ENCODE results near the gene TTC8.
"Not testable (repeated sequence)": the region's sequence is repeated elsewhere in the genome, so short reads cannot be mapped to it uniquely, and the experiment has no call there.

The TTC8 gene

GRCh38 chr14:88824314-88825077 is at the start of gene TTC8:
TTC8 (plus strand) TSS chr14:88824651; CDS start chr14:88824708, 57 bp downstream.
- peak; percentile 94 for DNase-seq

DNA sequence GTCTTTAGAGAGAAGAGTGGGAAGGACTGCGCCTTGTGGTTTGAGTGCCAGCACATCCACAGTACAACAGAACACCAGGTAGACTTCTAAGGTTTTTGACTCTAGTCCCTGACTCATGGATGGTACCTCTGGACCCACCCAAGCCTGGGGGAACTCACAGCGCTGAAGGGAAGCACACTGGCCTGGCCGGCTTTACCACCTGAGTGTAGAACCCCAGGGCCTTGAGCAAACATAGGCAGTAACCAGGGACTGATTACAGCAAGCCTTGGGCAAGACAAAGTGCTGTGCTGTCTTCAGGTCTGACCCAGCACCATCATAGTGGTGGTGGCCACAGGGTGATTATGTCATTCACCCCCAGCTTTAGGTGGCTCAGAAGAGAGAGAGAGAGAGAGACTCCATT is 48.9 kb upstream of the TTC8 start:
- DNase-seq, result no peak

GRCh38 chr14:88785911-88786310 is 38.5 kb upstream of the TTC8 start:
- no peak for DNase-seq

- no peak for DNase-seq
These were observed 37.7 kb upstream of the TTC8 start for GRCh38 chr14:88786715-88787114.

GRCh38 chr14:88789573-88789972 is 34.9 kb upstream of the TTC8 start:
- not testable (repeated sequence) for DNase-seq

GRCh38 chr14:88790501-88791251 is 33.8 kb upstream of the TTC8 start:
- no peak for DNase-seq

GRCh38 chr14:88791252-88791621 is 33.2 kb upstream of the TTC8 start:
- DNase-seq, result no peak

DNA sequence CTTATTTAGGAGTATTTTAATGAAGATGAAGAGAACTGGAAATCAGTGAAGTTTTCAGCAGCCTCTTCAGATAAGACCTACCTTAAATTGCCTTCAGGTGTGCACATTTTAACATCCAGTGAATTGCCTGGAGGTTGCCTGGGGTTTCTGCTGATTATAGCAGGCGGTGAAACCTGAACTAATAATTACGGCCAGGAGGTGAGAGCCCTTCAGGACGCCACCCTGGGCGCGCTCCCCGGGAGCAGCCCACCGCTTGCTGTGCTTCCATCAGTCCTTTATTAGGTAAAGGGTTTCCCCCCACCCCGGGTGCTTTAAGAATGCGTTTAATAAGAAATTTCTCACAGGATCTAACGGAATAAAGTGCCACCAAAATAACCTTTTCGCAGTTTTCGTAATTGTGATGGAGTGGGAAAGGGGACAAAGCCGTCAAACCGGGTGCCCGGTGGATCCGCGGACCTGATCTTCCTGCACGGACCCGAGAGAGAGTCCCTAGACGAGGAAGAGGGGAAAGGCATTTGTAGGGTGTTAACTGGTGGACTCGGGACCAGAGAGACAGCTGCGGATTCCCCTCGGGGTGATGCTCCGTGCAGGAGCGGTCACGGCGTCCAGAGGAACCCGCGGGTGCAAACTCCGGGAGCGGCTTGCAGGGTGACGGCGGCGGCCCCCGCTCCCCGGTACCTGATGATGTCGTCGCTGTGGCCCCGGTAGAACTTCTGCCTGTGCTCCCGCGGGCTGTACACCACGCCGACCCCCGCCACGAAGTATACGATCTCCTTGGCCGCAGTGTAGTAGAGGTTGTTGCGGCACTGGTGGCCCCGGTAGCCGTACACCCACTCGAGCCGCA is 32.6 kb upstream of the TTC8 start:
- DNase-seq, result peak; percentile 26

- peak; percentile 82 for DNase-seq
These were observed 31.8 kb upstream of the TTC8 start, which contains the start of gene EML5 for GRCh38 chr14:88792473-88793258. EML5 (minus strand) TSS chr14:88792953; CDS start chr14:88792503, 450 bp downstream.

DNA sequence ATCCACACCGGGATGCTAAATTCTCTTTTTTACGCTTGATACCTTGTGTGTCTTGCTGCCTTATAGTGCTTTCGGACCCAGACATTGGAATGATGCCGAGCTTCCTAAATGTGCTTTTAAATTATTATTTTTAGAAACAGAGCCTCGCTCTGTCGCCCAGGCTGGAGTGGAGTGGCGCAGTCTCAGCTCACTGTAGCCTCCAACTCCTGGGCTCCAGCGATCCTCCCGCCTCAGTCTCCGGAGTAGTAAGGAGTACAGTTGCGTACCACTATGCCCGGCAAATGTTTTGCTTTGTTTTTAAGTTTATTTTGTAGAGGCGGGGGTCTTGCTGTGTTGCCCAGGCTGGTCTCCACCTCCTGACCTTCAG is 31.2 kb upstream of the TTC8 start:
- no peak for DNase-seq

GRCh38 chr14:88798156-88798555 is 26.3 kb upstream of the TTC8 start:
- no peak for DNase-seq

GRCh38 chr14:88799522-88799921 is 24.9 kb upstream of the TTC8 start:
- no peak for DNase-seq

DNA sequence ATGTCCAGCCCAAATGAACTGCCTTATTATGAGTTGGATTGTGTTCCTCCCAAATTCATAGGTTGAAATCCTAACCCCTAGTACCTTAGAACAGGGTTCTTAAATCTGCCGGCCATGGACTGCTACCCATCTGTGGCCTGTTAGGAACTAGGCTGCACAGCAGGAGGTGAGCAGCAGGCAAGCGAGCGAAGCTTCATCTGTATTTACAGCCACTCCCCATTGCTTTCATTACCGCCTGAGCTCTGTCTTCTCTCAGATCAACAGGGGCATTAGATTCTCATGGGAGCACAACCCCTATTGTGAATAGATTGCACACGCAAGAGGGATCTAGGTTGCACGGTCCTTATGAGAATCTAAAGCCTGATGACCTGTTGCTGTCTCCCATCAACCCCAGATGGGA is 21.9 kb upstream of the TTC8 start:
- no peak for DNase-seq

DNA sequence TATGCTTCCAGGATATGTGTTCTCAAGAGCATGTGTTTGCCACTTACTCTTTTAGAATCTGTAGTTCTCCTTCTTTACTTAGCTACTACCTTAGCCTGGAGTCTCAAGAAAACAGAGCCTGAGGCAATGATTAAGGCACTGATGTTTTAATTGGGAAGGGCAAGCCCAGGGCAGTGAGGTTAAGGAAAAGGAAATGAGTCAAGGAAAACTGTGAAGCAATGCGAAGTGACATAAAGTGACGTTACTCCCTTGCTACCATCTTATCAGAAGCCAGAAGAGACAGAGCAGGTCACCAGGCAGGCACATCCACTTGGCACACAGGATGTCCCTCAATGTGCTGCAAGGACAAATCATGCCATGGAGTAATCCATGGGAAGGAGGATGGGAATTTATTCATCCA is 20.4 kb upstream of the TTC8 start:
- DNase-seq, result no peak

DNA sequence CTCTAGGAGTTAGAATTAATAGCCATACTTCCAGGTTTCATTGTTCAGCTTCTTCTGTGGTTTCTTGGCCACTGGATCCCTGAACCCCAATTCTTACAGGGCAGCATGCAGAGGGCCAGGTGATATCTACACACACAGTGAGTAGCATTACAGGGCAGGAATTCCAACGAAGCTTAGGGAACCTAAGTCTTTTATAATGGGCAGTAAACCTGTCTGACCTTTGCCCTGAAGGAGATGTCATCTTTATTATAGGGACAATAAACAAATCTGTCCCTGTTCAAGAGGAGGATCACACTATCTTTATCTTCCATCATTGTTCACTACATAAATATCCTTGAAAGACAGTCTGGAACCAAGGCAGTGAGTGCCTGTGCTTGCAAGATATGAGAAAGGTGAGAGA is 20.0 kb upstream of the TTC8 start:
- no peak for DNase-seq

DNA sequence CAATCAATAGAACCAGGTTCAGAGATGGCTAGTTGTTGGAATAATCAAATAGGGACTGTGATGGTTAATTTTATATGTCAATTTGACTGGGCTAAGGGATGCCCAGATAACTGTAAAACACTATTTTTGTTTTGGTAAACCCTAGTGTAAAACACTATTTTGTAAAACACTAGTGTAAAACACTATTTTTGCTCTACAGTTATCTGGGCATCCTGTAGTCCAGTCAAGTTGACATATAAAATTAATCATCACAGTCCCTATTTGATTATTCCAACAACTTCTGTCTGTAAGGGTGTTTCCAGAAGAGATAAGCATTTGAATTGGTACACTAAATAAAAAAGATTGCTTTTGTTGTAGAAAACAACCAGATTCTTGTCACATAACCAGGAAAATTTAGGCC is 16.1 kb upstream of the TTC8 start:
- DNase-seq, result no peak

DNA sequence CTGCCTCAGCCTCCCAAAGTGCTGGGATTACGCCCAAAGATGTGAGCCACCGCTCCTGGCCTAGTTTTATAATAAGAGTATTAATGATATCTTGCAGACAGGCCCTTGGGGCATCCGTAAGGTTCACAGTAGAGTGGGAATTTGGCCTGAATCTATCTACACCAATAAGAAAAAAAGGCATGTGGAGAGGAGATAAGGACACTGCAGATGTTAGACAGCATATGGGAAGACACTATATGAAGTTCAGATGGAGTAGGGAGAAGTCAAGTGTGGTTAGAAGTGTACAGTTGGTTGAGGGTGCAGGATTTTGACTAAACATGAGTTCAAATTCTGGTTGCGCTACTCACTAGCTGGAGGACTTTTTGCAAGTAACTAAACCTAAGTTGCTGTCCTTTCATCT is 8.5 kb upstream of the TTC8 start:
- no peak for DNase-seq

DNA sequence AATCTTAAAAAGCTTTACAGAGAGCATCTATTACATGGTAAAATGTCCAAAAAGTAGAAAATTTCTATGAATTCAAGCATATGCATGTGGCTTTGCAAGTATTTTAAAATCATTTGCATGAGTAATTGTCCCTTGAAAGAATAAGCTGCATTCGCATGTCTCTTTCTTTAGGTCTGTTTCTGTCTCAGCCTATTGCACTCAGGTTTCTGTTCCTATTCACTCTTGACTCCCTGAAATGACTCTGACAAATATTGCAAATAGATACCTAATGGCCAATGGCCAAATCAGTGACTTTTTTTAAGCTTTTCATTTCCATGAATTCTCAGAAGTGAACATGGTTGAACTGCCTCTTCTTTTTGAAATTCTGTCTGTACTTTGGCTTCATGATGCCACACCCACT is 6.4 kb upstream of the TTC8 start:
- no peak for DNase-seq

DNA sequence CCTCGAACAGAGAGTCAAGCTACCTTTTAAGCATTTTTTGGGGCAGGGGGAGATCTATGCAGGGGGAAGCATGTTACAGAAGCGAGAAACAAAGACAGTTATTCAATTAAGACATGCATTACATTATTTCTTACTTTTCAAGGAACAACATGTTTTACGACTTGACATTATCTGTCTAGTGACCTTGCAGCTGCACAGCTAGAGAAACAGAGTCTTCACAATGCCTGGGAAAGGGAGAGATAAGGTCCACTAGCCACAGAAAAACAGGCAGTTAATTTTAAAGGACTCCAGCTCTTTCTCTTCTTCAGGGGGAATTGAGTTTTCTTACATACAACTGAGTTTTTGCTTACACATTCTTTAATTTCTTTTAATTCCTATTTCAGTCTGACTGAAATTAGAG is 4.8 kb upstream of the TTC8 start:
- DNase-seq, result not testable (repeated sequence)

DNA sequence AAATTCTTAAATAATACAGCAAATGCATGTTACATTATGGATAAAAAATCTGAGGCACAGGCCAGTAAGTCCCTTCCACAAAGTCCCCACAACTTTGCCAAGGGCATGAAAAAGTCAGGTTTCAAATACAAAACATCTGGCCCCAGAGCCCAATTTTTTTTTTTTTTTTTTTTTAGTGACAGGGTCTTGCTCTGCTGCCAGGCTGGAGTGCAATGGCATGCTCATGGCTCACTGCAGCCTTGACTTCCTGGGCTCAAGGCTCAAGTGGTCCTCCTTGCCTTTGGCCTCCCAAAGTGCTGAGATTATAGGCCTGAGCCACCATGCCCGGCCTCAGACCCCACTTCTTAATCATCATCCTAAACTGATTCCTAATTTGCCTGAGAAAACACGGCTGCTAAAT is 3.1 kb upstream of the TTC8 start:
- DNase-seq, result no peak

GRCh38 chr14:88821888-88822287 is 2.6 kb upstream of the TTC8 start:
- no peak for DNase-seq

- DNase-seq, result no peak
These were observed 510 bp upstream of the TTC8 start for GRCh38 chr14:88823968-88824313.

DNA sequence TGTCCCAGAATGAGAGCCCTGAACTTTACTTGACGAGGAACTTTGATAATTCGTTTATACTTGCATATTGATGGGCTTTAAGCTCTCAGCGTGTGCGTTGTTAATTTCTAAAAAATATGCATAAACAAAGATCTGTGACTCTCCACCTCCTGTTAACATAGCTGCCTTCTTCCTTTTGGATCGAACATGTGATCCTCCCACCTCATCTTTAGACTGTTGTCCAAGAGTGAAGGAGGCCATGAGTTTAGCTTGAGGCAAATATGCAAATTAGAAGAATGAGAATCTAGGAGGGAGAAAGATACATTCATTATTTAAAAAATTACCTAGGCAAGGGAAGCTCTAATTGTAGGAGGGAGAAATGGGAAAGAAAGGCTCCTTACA is 617 bp downstream of the TTC8 start:
- DNase-seq, result no peak

Data from femur (tissue), 1 donor.